Tibial nerve (tissue), 4 donors: ENCODE measurements around the gene EFNB1. TPM values are rescaled to one million over a fixed set of nuclear protein-coding genes. Genes with fewer than 3 reads are reported as not detected.

Experiments
- DNase-seq, 2 donors: peaks; one replicate each; pipeline ENCODE4 v3.0.0-alpha.2; 2019; ENCODE audit warnings: low spot score in 2 of 2
- H3K27ac ChIP-seq, 4 donors: fragments of 200-600 bp; sonication (generic) in 3 of 4; one replicate each; pipeline ENCODE4 v1.5.1; 2017 to 2019; ENCODE audit warnings: mild to moderate bottlenecking in 1 of 4
- H3K27me3 ChIP-seq, 2 donors: fragments of 200-600 bp; sonication (generic) in 1 of 2; one replicate each; pipeline versions ENCODE4 v1.5.1 to v1.6.0; 2017 to 2019
- H3K36me3 ChIP-seq, 3 donors: fragments of 200-600 bp; sonication (generic); one replicate each; pipeline ENCODE4 v1.5.1; 2018 to 2019
- H3K4me1 ChIP-seq, 4 donors: fragments of 200-600 bp; sonication (generic) in 3 of 4; one replicate each; pipeline ENCODE4 v1.5.1; 2017 to 2019
- H3K4me3 ChIP-seq, 4 donors: fragments of 200-600 bp; sonication (generic) in 3 of 4; one replicate each; pipeline ENCODE4 v1.5.1; 2017 to 2019; ENCODE audit warnings: mild to moderate bottlenecking in 1 of 4, moderate library complexity in 1 of 4
- H3K9me3 ChIP-seq, 4 donors: fragments of 200-600 bp; sonication (generic) in 3 of 4; one replicate each; pipeline ENCODE4 v1.5.1; 2017 to 2019
- CTCF ChIP-seq, 5 experiments: fragments of 200-600 bp in 3 of 5; fragments of 450-650 bp in 2 of 5; sonication (generic) in 3 of 5; IDR thresholded peaks; one replicate each; pipeline ENCODE4 v1.5.1; 2016 to 2019; ENCODE audit warnings: antibody characterized with exemption in 5 of 5, mild to moderate bottlenecking in 3 of 5, moderate library complexity in 2 of 5
- EP300 ChIP-seq, 2 donors: sonication (generic); formaldehyde crosslinking; IDR thresholded peaks; one replicate each; pipeline ENCODE4 v1.6.1; 2017; ENCODE audit warnings: antibody characterized with exemption in 2 of 2, mild to moderate bottlenecking in 1 of 2
- POLR2A ChIP-seq, 2 donors: fragments of 450-650 bp; IDR thresholded peaks; one replicate each; pipeline ENCODE4 v1.6.1; 2017; ENCODE audit warnings: antibody characterized with exemption in 2 of 2, mild to moderate bottlenecking in 2 of 2, moderate library complexity in 2 of 2
- WGBS, 2 donors: methylation state at CpG; one replicate each; pipeline ENCODE4 v1.1.5; 2018; 5-methylcytosine and 5-hydroxymethylcytosine counted together
- total RNA-seq, 4 donors: library from RNA; depleted of rRNA; stranded (reverse); fragments of >200 nt; gene quantifications; one replicate each; pipeline ENCODE4 v1.1.0, GENCODE V29; 2016

EFNB1 gene
- total RNA-seq, 4 donors from 2014 or later: 74.4 to 127 (median 106) TPM

GRCh38 chrX:68874076-68874475 lies 45.3 kb downstream of the EFNB1 start:
- Histone ChIP-seq H3K9me3 (no peaks in the 10 kb centered on the region), H3K27me3 (no peaks in the 10 kb centered on the region), H3K36me3 (no peaks in the 10 kb centered on the region), H3K27ac (no peak overlapping the region), H3K4me1 (no peaks in the 10 kb centered on the region), H3K4me3 (no peak overlapping the region)
- 64 to 86% methylated on average over 3 of the region's 3 CpGs for WGBS, 2 donors
- no peak for TF ChIP-seq POLR2A (IDR thresholded peaks at IDR 0.05)
- no peak for TF ChIP-seq EP300 (IDR thresholded peaks at IDR 0.05)
- TF ChIP-seq CTCF (IDR thresholded peaks at IDR 0.05): no peak
- DNase-seq: no peak

GRCh38 chrX:68876731-68877130 lies 47.9 kb downstream of the EFNB1 start:
- no peaks in the 10 kb centered on the region for H3K4me1 ChIP-seq
- no peaks in the 10 kb centered on the region for H3K9me3 ChIP-seq
- WGBS, 2 donors: 89 to 100% methylated on average over 2 to 5 of the region's 6 CpGs
- TF ChIP-seq POLR2A (IDR thresholded peaks at IDR 0.05) (no peak), CTCF (IDR thresholded peaks at IDR 0.05) (no peak), EP300 (IDR thresholded peaks at IDR 0.05) (no peak)
- no peaks in the 10 kb centered on the region for H3K36me3 ChIP-seq
- H3K27me3 ChIP-seq: no peaks in the 10 kb centered on the region
- no peak for DNase-seq
- no peak overlapping the region for H3K4me3 ChIP-seq
- no peak overlapping the region for H3K27ac ChIP-seq

GRCh38 chrX:68877606-68878005 lies 48.8 kb downstream of the EFNB1 start:
- DNase-seq: no peak
- Histone ChIP-seq H3K4me3 (no peak overlapping the region), H3K36me3 (no peaks in the 10 kb centered on the region), H3K27ac (no peak overlapping the region), H3K4me1 (no peaks in the 10 kb centered on the region), H3K27me3 (no peaks in the 10 kb centered on the region), H3K9me3 (no peaks in the 10 kb centered on the region)
- no peak for TF ChIP-seq POLR2A (IDR thresholded peaks at IDR 0.05)
- 74 to 92% methylated on average over 2 to 8 of the region's 9 CpGs for WGBS, 2 donors

GRCh38 chrX:68878977-68879645 lies 50.3 kb downstream of the EFNB1 start:
- DNase-seq: no peak
- no peaks in the 10 kb centered on the region for H3K9me3 ChIP-seq
- 67 to 90% methylated on average over 4 to 11 of the region's 11 CpGs for WGBS, 2 donors
- TF ChIP-seq EP300 (IDR thresholded peaks at IDR 0.05) (no peak), CTCF (IDR thresholded peaks at IDR 0.05) (no peak), POLR2A (IDR thresholded peaks at IDR 0.05) (no peak)
- H3K36me3 ChIP-seq: no peaks in the 10 kb centered on the region
- no peak overlapping the region for H3K27ac ChIP-seq
- no peaks in the 10 kb centered on the region for H3K27me3 ChIP-seq
- H3K4me3 ChIP-seq: no peak overlapping the region
- no peaks in the 10 kb centered on the region for H3K4me1 ChIP-seq

- H3K36me3 ChIP-seq: no peaks in the 10 kb centered on the region
- H3K4me1 ChIP-seq: no peaks in the 10 kb centered on the region
- 58 to 60% methylated on average over 8 to 9 of the region's 9 CpGs for WGBS, 2 donors
- no peak overlapping the region for H3K27ac ChIP-seq
- H3K4me3 ChIP-seq: no peak overlapping the region
- TF ChIP-seq POLR2A (IDR thresholded peaks at IDR 0.05): no peak
- TF ChIP-seq EP300 (IDR thresholded peaks at IDR 0.05): no peak
- TF ChIP-seq CTCF (IDR thresholded peaks at IDR 0.05): no peak
- H3K9me3 ChIP-seq: no peaks in the 10 kb centered on the region
- DNase-seq: no peak
- peaks cover 0 to 3% of the 10 kb centered on the region in 2 donors for H3K27me3 ChIP-seq
Observed at GRCh38 chrX:68880846-68881552, 52.2 kb downstream of the EFNB1 start.
